GM19372 (cell line): ENCODE results near the gene ZNRF2.
"Not testable (repeated sequence)": the region's sequence is repeated elsewhere in the genome, so short reads cannot be mapped to it uniquely, and the experiment has no call there.

Source experiments
- ATAC-seq: cut with Tn5 transposase; IDR thresholded peaks from one replicate; pipeline ENCODE4 v1.9.1; 2021; ENCODE audit warnings: mild to moderate bottlenecking, low read depth, moderate library complexity; ENCODE audit not compliant: unreplicated experiment

The ZNRF2 gene

GRCh38 chr7:30256349-30256858 is 28.0 kb upstream of the ZNRF2 start:
- ATAC-seq: no peak

GRCh38 chr7:30260246-30260768 is 24.1 kb upstream of the ZNRF2 start:
- no peak for ATAC-seq

GRCh38 chr7:30263090-30263710 is 21.2 kb upstream of the ZNRF2 start:
- ATAC-seq: no peak

GRCh38 chr7:30264052-30264451 is 20.3 kb upstream of the ZNRF2 start:
- ATAC-seq: no peak

GRCh38 chr7:30265189-30265588 is 19.2 kb upstream of the ZNRF2 start:
- ATAC-seq: not testable (repeated sequence)

GRCh38 chr7:30266686-30267085 is 17.7 kb upstream of the ZNRF2 start:
- ATAC-seq: no peak

GRCh38 chr7:30268586-30268985 is 15.8 kb upstream of the ZNRF2 start:
- ATAC-seq: no peak

- ATAC-seq: no peak
Observed at GRCh38 chr7:30269490-30269889, 14.9 kb upstream of the ZNRF2 start.

GRCh38 chr7:30270921-30271320 is 13.5 kb upstream of the ZNRF2 start:
- ATAC-seq: no peak

GRCh38 chr7:30272126-30272525 is 12.3 kb upstream of the ZNRF2 start:
- no peak for ATAC-seq

- no peak for ATAC-seq
Observed at GRCh38 chr7:30273552-30273951, 10.8 kb upstream of the ZNRF2 start.

GRCh38 chr7:30274641-30275040 is 9.8 kb upstream of the ZNRF2 start:
- ATAC-seq: no peak

- no peak for ATAC-seq
Observed at GRCh38 chr7:30276203-30276900, 8.0 kb upstream of the ZNRF2 start.

- no peak for ATAC-seq
Observed at GRCh38 chr7:30278376-30278775, 6.0 kb upstream of the ZNRF2 start.

- no peak for ATAC-seq
Observed at GRCh38 chr7:30278849-30279652, 5.3 kb upstream of the ZNRF2 start.

- ATAC-seq: no peak
Observed at GRCh38 chr7:30279653-30279904, 4.8 kb upstream of the ZNRF2 start.

GRCh38 chr7:30280631-30281030 is 3.8 kb upstream of the ZNRF2 start:
- no peak for ATAC-seq

- no peak for ATAC-seq
Observed at GRCh38 chr7:30281263-30281662, 3.1 kb upstream of the ZNRF2 start.

GRCh38 chr7:30281791-30282190 is 2.6 kb upstream of the ZNRF2 start:
- no peak for ATAC-seq

- ATAC-seq: no peak
Observed at GRCh38 chr7:30282735-30283134, 1.7 kb upstream of the ZNRF2 start.

- peak; percentile 15 for ATAC-seq
Observed at GRCh38 chr7:30285067-30285535, 704 bp downstream of the ZNRF2 start.
